Spinal cord (tissue), 10 donors: ENCODE measurements around the gene RUFY2. TPM values are rescaled to one million over a fixed set of nuclear protein-coding genes. Genes with fewer than 3 reads are reported as not detected.
A peak's percentile ranks its signal among the peaks of the same experiment; 100 is the strongest.
"Not testable (repeated sequence)": the region's sequence is repeated elsewhere in the genome, so short reads cannot be mapped to it uniquely, and the experiment has no call there.

Source experiments
- DNase-seq, 6 donors: peaks; one replicate each; pipeline versions ENCODE4 v3.0.0 to v3.0.0-alpha.2; 2013 to 2015; ENCODE audit warnings: low spot score in 6 of 6, low read depth in 4 of 6
- H3K27ac ChIP-seq: one replicate; pipeline ENCODE4 v1.5.1; 2013; ENCODE audit warnings: low read depth, low read length, control low read depth
- H3K27me3 ChIP-seq: one replicate; pipeline ENCODE4 v1.6.1; 2013; ENCODE audit warnings: low read length; ENCODE audit not compliant: control insufficient read depth, insufficient read depth
- H3K36me3 ChIP-seq: one replicate; pipeline ENCODE4 v1.6.1; 2013; ENCODE audit warnings: low read length; ENCODE audit not compliant: control insufficient read depth, insufficient read depth
- H3K4me1 ChIP-seq: one replicate; pipeline ENCODE4 v1.6.1; 2013; ENCODE audit warnings: low read length; ENCODE audit not compliant: control insufficient read depth, insufficient read depth
- H3K4me3 ChIP-seq: one replicate; pipeline ENCODE4 v1.5.1; 2013; ENCODE audit warnings: low read depth, low read length, control low read depth
- H3K9me3 ChIP-seq: one replicate; pipeline ENCODE4 v1.6.1; 2013; ENCODE audit warnings: low read length; ENCODE audit not compliant: control insufficient read depth, insufficient read depth
- WGBS: methylation state at CpG from one replicate; pipeline ENCODE4 v1.1.5; 2013; ENCODE audit warnings: missing lambda C conversion rate; ENCODE audit not compliant: insufficient coverage; 5-methylcytosine and 5-hydroxymethylcytosine counted together
- polyA plus RNA-seq, 2 donors: library from polyadenylated mRNA; unstranded; fragments of 120-200 nt; gene quantifications; one replicate each; pipeline ENCODE4 v1.2.1, GENCODE V29; 2013; ENCODE audit not compliant: insufficient read length in 2 of 2
- total RNA-seq, 2 donors: library from RNA; depleted of rRNA in 1 of 2; stranded (reverse); fragments of 120-200 nt in 1 of 2; fragments of >200 nt in 1 of 2; gene quantifications; one replicate each; pipeline versions ENCODE4 v1.2.3 to v1.2.4, GENCODE V29; 2013 to 2014
- donor health status: healthy.

RUFY2 gene
- total and polyA plus RNA-seq, 4 donors, result 43.1 to 71.6 (median 57.0) TPM

DNA sequence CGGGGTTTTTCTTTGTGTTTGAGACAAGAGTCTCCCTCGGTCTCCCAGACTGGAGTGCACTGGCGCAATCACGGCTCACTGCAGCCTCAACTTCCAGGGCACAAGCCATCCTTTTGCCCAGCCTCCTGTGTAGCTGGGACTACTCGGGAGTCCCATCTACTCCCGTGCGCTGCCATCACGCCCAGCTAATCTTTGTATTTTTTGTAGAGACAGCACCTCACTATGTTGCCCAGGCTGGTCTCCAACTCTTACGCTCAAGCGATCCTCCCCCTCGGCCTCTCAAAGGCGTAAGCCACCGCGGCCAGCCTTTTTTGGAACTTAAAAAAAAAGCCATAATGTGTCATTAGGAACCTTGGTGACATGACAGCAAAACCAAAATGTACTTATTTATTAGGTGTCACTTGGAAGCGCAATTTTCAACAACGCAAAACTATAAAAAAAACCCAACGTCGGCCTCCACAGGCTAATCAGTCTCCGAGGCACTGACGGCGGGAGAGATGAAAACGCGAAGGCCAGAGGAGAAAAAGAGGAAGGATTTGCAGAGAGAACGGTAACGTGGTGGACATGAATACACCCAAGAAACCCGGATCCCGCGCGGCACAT lies 76.1 kb downstream of the RUFY2 start:
- H3K9me3 ChIP-seq, result no peaks in the 10 kb centered on the region
- WGBS, result 8% methylated on average over 19 of the region's 29 CpGs
- DNase-seq, result peak in 3 of 6 donors; percentile 49 to 86 (median 81)

DNA sequence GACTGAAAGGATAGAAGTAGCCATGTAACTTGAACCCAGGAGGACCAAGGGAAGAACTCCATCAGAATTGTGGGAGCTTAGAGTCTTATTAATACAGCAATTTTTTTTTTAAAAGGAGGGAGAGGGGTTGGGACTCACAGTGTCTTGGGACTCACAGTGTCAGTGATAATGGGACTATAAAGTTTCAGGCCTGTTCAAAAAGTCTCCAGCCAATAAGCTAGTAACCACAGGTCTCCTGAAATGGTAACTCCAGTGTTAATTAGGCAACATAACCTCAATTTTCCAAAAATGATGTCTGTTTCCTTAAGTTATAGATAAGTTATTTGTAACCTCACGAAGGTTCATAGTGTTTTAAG lies 77.6 kb downstream of the RUFY2 start:
- WGBS, result no CpG with 5 or more reads among the region's 1 CpG
- Histone ChIP-seq H3K27me3 (no peaks in the 10 kb centered on the region), H3K27ac (peak overlapping the region; percentile 68), H3K9me3 (no peaks in the 10 kb centered on the region), H3K36me3 (peaks cover 3% of the 10 kb centered on the region), H3K4me1 (peaks cover 15% of the 10 kb centered on the region), H3K4me3 (no peak overlapping the region)
- no peak for DNase-seq

More for the DNA sequence above, 76.1 kb downstream of the RUFY2 start:
- Histone ChIP-seq H3K4me1 (peaks cover 15% of the 10 kb centered on the region), H3K36me3 (peaks cover 3% of the 10 kb centered on the region), H3K27ac (peak overlapping the region; percentile 99), H3K27me3 (no peaks in the 10 kb centered on the region), H3K4me3 (peak overlapping the region; percentile 99)

DNA sequence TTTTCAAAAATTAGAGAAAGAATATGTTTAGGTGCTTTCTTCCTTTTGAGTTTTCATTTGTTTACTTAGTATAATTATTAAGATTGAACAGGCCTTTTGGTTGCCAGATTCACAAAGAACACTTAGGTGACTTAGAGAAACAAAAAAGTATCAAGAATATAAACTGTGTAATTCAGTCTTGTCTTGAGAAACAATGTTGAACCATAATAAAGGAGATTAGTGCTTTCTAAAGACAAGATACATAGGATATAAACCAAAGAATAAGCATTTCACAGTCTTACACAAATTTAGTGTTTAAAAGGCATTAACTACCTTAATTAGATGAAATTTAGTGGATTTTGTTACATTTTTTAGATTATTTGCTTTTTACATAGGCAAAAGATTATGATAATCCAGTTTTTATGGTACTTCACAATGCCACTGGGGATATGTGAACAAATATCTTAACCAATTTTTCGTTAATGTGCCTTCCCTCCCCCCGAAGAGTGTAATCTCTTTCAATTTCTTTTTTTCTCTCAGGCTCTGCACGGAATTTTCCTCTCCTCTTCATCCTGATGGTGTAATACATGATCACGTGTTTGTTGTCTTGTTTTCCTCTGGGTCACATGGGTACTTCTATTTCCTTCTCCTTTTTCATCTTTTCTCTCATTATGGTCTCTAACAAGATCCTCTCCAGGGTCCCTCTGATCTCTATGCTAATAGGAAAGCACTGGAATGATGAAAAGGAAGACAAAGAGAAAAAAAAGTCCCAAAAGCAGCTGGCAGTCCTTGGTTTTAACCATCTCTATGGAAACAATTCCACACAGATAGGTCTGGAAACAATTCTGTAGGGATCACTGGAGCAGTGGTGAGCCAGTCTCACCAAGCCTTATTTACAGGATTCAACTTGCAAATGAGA lies 78.9 kb downstream of the RUFY2 start:
- peak in 4 of 6 donors; percentile 58 to 96 (median 73) for DNase-seq
- H3K27ac ChIP-seq, result peak overlapping the region; percentile 68
- H3K4me1 ChIP-seq, result peaks cover 15% of the 10 kb centered on the region
- H3K27me3 ChIP-seq, result no peaks in the 10 kb centered on the region
- WGBS, result no CpG with 5 or more reads among the region's 4 CpGs
- peaks cover 3% of the 10 kb centered on the region for H3K36me3 ChIP-seq
- H3K9me3 ChIP-seq, result no peaks in the 10 kb centered on the region
- H3K4me3 ChIP-seq, result peak overlapping the region; percentile 6

DNA sequence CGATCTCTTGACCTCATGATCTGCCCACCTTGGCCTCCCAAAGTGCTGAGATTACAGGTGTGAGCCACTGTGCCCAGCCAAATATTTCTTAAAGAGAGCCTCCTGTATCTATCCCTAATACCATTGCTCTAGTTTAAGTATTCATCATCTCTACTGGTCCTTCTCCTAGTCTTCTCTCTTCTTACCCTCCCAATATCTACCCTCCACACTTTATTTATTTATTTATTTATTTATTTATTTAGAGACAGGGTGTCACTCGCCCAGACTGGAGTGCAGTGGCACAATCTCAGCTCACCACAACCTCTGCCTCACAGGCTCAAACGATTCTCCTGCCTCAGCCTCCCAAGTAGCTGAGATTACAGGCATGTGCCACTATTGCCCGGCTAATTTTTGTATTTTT lies 82.7 kb downstream of the RUFY2 start:
- not testable (repeated sequence) for H3K27ac ChIP-seq, H3K4me3 ChIP-seq, H3K9me3 ChIP-seq, H3K4me1 ChIP-seq, H3K27me3 ChIP-seq, H3K36me3 ChIP-seq, DNase-seq
- 89% methylated on average over 4 of the region's 4 CpGs for WGBS

DNA sequence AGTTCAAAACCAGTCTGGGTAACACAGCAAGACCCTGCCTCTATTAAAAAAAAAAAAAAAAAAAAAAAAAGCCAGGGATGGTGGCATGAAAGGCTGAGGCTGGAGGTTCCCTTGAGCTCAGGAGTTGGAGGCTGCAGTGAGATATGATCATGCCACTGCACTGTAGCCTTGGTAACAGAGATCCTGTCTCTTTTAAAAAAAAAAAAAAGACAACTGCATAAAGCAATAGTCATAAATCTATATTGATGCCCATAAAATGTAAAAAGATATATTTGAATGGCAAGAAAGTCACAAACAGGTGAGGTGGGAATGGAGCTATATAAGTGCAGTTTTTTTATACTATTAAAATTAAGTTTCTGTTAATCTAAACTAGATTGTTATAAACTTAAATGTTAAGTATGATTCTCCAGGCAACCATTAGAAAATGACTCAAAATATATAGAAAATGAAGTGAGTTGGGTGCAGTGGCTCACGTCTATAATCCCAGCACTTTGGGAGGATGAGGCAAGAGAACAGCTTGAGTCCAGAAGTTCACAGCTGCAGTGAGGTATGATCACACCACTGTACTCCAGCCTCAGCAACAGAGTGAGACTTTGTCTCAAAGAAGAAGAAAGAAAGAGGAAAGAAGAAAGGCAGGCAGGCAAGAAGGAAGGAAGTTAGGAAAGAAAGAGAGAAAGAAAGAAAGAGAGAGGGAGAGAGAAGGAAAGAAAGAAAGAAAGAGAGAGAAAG lies 88.6 kb downstream of the RUFY2 start:
- no peak for DNase-seq
- Histone ChIP-seq H3K27me3 (no peaks in the 10 kb centered on the region), H3K9me3 (peaks cover 5% of the 10 kb centered on the region), H3K4me3 (no peak overlapping the region), H3K4me1 (no peaks in the 10 kb centered on the region), H3K27ac (no peak overlapping the region), H3K36me3 (no peaks in the 10 kb centered on the region)
- WGBS, result 60% methylated on average over 1 of the region's 1 CpG

DNA sequence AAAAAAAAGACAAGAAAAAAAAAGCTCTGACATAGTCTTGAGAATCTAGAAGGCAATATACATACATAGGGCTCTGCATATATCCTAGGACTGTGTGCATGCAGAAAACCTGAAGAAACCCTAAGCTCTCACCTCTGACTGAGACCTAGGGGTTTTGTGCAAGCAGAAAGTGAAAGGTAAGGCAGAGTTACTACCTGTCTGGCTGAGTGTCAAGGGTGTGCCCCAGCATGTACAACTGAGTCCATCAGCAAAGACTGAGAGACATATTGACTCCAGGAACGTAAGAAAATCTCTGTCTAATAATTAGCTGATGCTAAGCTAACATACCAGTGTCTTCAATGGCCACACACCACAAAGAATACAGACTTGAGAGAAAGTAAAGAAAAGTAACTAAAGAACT lies 91.5 kb downstream of the RUFY2 start:
- H3K36me3 ChIP-seq, result no peaks in the 10 kb centered on the region
- no peak for DNase-seq
- no peaks in the 10 kb centered on the region for H3K4me1 ChIP-seq
- no peak overlapping the region for H3K27ac ChIP-seq
- peaks cover 5% of the 10 kb centered on the region for H3K9me3 ChIP-seq
- H3K27me3 ChIP-seq, result no peaks in the 10 kb centered on the region
- H3K4me3 ChIP-seq, result no peak overlapping the region
- WGBS, result no CpG with 5 or more reads among the region's 1 CpG

DNA sequence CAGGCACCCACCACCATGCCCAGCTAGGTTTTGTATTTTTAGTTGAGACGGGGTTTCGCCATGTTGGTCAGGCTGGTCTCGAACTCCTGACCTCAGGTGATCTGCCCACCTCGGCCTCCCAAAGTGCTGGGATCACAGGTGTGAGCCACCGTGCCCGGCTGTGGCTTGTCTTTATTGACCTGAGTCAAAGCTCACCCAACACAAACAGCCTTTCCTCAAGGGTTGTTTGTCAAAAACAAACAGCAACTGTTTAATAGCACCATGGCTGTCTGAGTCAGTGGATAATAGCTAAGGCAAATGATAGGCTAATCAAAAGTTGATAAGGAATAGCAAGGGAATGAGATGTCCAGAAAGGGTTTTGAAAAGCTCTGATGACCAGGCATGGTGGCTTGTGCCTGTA lies 92.1 kb downstream of the RUFY2 start:
- H3K27ac ChIP-seq, H3K36me3 ChIP-seq, H3K9me3 ChIP-seq, DNase-seq, H3K4me3 ChIP-seq, H3K27me3 ChIP-seq, H3K4me1 ChIP-seq: not testable (repeated sequence)
- 91% methylated on average over 4 of the region's 6 CpGs for WGBS

DNA sequence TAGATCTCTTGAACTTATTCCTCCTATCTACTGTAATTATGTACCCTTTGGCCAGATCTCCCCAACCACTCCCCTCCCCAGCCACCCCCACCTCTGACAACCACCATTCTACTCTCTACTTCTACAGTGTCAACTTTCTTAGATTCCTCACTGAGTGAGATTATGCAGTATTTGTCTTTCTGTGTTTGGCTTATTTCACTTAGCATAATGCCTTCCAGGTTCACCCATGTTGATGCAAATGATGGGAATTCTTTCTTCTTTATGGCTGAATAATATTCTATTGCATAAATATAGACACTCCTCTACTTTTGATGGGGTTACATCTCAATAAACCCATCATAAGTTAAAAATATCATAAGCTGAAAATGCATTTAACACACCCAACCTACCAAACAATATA lies 96.5 kb downstream of the RUFY2 start:
- no peaks in the 10 kb centered on the region for H3K4me1 ChIP-seq
- no peaks in the 10 kb centered on the region for H3K9me3 ChIP-seq
- DNase-seq, result no peak
- no peaks in the 10 kb centered on the region for H3K27me3 ChIP-seq
- no peak overlapping the region for H3K4me3 ChIP-seq
- peaks cover under 1% of the 10 kb centered on the region for H3K36me3 ChIP-seq
- no peak overlapping the region for H3K27ac ChIP-seq

DNA sequence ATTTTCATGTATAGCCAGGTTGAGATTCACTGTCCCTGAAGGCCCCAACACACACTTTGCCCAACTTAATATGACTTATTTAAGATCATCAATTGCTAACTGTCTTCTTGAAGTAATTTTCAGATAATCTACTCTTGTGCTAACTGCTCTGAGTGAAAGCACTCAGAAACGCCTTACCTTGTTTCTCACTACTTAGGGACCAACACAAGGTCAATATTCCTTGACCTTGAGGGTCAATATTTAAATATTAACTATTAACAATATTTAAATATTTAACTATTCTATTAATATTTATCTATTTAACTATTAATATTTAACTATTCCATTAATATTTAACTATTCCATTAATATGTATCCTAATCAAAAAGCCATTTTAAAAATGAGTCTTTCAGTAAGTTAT lies 101.2 kb downstream of the RUFY2 start:
- no CpG with 5 or more reads among the region's 1 CpG for WGBS
- Histone ChIP-seq H3K27ac (no peak overlapping the region), H3K27me3 (no peaks in the 10 kb centered on the region)

More for the DNA sequence above, 101.2 kb downstream of the RUFY2 start:
- no peak overlapping the region for H3K4me3 ChIP-seq
- H3K36me3 ChIP-seq, result peaks cover 4% of the 10 kb centered on the region
- H3K4me1 ChIP-seq, result no peaks in the 10 kb centered on the region
- no peaks in the 10 kb centered on the region for H3K9me3 ChIP-seq
- no peak for DNase-seq
